HG02970 (cell line): ENCODE results near the gene ANP32E.

Source experiments
- ATAC-seq: cut with Tn5 transposase; IDR thresholded peaks from one replicate; pipeline ENCODE4 v1.9.1; 2021; ENCODE audit warnings: mild to moderate bottlenecking, moderate library complexity, moderate number of reproducible peaks; ENCODE audit not compliant: unreplicated experiment, low FRiP score

Gene ANP32E

GRCh38 chr1:150176593-150176992, 59.3 kb downstream of the ANP32E start:
- no peak for ATAC-seq

DNA sequence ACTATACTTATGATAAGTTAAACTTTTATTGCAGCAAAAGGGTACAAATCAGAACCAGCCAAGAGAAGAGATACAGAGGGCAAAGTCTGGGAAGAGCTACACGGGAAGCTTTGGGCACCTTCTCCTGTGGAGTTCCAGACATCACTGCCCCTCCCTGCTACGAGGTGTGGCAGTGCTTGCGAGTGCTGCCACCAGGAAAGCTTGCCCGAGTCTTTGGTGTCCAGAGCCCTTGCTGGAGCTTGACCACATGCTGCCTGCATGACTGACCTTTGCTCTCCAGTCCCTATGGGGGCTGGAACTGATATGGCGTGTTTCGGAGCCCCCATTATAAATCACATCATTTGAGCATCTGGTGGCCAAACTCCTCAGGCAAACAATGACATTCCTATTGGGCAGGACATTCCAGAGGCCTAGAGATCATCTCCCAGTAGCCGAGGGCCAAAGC, 62.7 kb downstream of the ANP32E start:
- ATAC-seq, result no peak

DNA sequence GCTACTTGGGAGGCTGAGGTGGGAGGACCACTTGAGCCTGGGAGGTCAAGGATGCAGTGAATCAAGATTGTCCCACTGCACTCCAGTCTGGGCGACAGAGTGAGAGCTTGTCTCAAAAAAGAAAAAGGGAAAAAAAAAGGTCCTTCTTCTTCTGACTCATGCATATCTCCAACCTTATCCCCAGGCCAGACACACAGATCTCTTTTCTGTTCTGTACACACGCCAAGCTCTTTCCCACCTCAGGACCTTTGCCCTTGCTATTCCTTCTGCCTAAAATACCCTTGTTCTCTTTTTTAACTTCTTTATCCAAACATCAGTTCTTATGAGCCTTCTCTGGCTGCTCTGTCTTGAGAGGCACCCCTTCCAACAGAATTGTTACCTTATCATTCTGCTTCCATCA, 64.1 kb downstream of the ANP32E start:
- ATAC-seq, result no peak

DNA sequence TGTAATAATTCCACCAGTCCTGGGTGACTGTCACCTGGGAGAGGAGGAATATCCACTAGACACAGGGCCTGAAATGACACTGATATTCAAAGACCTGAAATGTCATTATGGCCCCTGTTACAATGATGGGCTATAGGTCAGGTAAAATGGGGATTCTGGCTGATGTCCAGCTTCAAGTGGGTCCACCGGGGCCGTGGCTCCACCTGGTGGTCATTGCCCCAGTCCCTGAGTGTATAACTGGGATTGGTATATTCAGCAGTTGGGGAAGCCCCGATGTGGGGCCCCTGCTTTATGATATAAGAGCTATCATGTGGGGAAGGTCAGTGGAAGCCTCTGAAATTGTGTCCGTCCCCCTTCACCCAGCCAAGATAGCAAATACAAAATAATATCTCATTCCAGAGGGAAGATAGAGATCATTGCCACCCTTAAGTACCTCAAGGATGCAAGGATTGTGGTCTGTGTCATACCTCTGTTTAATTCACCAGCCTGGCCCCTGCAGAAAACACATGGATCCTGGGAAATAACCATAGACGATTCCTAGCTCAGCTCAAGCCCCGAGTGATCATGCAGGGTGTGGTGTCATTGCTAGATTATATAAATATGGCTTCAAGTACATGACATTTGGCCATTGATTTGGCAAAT, 66.8 kb downstream of the ANP32E start:
- no peak for ATAC-seq
